MCF 10A (cell line): Measurements from ENCODE around the gene STPG3. TPM values are rescaled to one million over a fixed set of nuclear protein-coding genes. Genes with fewer than 3 reads are reported as not detected.
A peak's percentile ranks its signal among the peaks of the same experiment; 100 is the strongest.

Experiments used
- BruUV-seq: library from RNA; stranded (reverse); fragments of 400-500 nt; replicated peaks from 2 replicates; lab custom pipeline; 2021; lab: Mats Ljungman, UMichigan
- CTCF ChIA-PET: fragments of 300-600 bp; sonication (Branson Sonifier 250); formaldehyde crosslinking; extraction: SDS; loops from one replicate; lab custom pipeline; 2021; ENCODE audit warnings: antibody characterized with exemption, inconsistent platforms; lab: Yijun Ruan, JAX
- POLR2A ChIA-PET: fragments of 300-600, 350-650 bp; sonication (Branson Sonifier 250); formaldehyde crosslinking; extraction: SDS; loops from one replicate; lab custom pipeline; 2020; ENCODE audit warnings: antibody characterized with exemption, inconsistent platforms; lab: Yijun Ruan, JAX
- DNase-seq: peaks from one replicate; pipeline ENCODE4 v3.0.0-alpha.2; 2018; ENCODE audit not compliant: unreplicated experiment
- H3K27ac Mint-ChIP-seq: one replicate; pipeline ENCODE4 v1.8.0; 2022; ENCODE audit warnings: mild to moderate bottlenecking, low read depth, mixed read lengths; ENCODE audit not compliant: unreplicated experiment
- H3K27me3 Mint-ChIP-seq: one replicate; pipeline ENCODE4 v1.8.0; 2022; ENCODE audit warnings: mixed read lengths; ENCODE audit not compliant: insufficient read depth, unreplicated experiment
- H3K36me3 Mint-ChIP-seq: one replicate; pipeline ENCODE4 v1.8.0; 2022; ENCODE audit warnings: mild to moderate bottlenecking, moderate library complexity, mixed read lengths; ENCODE audit not compliant: insufficient read depth, unreplicated experiment
- H3K4me1 Mint-ChIP-seq: one replicate; pipeline ENCODE4 v1.8.0; 2022; ENCODE audit warnings: mixed read lengths; ENCODE audit not compliant: insufficient read depth, unreplicated experiment
- H3K4me3 Mint-ChIP-seq: one replicate; pipeline ENCODE4 v1.8.0; 2022; ENCODE audit warnings: mild to moderate bottlenecking, moderate library complexity, mixed read lengths; ENCODE audit not compliant: unreplicated experiment
- H3K9me3 Mint-ChIP-seq: one replicate; pipeline ENCODE4 v1.8.0; 2022; ENCODE audit warnings: mixed read lengths; ENCODE audit not compliant: unreplicated experiment
- intact Hi-C: fragments of 100-400 bp; cut with micrococcal nuclease; formaldehyde crosslinking; loops from 2 replicates; pipeline ENCODE4 v1.14.1; 2022
- total RNA-seq: library from RNA; stranded (reverse); gene quantifications from 2 replicates; pipeline ENCODE4 v1.2.3, GENCODE V29; 2022
- TF ChIP-seq, protein P1 (sequence below): fragments of 200-600 bp; IDR thresholded peaks from one replicate; pipeline ENCODE4 v1.8.0; 2022; ENCODE audit warnings: antibody characterized with exemption, mild to moderate bottlenecking; ENCODE audit not compliant: unreplicated experiment

Gene STPG3
- total RNA-seq, 1 experiment from 2014 or later: not detected

DNA sequence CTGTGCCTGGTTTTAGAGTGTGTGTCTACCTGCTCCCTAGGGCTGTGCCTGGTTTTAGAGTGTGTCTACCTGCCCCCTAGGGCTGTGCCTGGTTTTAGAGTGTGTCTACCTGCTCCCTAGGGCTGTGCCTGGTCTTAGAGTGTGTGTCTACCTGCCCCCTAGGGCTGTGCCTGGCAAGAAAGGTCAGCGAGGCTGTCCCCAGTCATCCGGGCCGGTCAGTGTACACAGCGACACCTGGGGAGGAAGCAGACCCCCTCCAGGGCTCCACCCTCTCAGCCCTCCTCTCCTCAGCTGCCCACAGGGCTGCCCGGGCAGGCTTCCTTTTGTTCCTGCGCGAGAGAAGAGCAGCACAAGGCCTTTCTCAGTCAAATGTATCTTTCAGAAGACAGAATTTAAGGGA is 46.9 kb downstream of the STPG3 start:
- no TSS peak for BruUV-seq
- Mint-ChIP-seq H3K36me3 (peaks cover 5% of the 10 kb centered on the region), H3K27ac (no peak overlapping the region), H3K4me1 (no peaks in the 10 kb centered on the region), H3K4me3 (no peak overlapping the region), H3K9me3 (no peaks in the 10 kb centered on the region), H3K27me3 (peaks cover 11% of the 10 kb centered on the region)
- intact Hi-C loops: no loop called here
- POLR2A ChIA-PET: no interaction called here
- DNase-seq: no peak
- CTCF ChIA-PET: interaction anchor here (1.2 kb wide), 1 partner anchor 11 kb away, joined by 4 read pairs; no protein-coding TSS in a partner anchor
- TF ChIP-seq, protein P1, sequence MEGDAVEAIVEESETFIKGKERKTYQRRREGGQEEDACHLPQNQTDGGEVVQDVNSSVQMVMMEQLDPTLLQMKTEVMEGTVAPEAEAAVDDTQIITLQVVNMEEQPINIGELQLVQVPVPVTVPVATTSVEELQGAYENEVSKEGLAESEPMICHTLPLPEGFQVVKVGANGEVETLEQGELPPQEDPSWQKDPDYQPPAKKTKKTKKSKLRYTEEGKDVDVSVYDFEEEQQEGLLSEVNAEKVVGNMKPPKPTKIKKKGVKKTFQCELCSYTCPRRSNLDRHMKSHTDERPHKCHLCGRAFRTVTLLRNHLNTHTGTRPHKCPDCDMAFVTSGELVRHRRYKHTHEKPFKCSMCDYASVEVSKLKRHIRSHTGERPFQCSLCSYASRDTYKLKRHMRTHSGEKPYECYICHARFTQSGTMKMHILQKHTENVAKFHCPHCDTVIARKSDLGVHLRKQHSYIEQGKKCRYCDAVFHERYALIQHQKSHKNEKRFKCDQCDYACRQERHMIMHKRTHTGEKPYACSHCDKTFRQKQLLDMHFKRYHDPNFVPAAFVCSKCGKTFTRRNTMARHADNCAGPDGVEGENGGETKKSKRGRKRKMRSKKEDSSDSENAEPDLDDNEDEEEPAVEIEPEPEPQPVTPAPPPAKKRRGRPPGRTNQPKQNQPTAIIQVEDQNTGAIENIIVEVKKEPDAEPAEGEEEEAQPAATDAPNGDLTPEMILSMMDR: no peak

DNA sequence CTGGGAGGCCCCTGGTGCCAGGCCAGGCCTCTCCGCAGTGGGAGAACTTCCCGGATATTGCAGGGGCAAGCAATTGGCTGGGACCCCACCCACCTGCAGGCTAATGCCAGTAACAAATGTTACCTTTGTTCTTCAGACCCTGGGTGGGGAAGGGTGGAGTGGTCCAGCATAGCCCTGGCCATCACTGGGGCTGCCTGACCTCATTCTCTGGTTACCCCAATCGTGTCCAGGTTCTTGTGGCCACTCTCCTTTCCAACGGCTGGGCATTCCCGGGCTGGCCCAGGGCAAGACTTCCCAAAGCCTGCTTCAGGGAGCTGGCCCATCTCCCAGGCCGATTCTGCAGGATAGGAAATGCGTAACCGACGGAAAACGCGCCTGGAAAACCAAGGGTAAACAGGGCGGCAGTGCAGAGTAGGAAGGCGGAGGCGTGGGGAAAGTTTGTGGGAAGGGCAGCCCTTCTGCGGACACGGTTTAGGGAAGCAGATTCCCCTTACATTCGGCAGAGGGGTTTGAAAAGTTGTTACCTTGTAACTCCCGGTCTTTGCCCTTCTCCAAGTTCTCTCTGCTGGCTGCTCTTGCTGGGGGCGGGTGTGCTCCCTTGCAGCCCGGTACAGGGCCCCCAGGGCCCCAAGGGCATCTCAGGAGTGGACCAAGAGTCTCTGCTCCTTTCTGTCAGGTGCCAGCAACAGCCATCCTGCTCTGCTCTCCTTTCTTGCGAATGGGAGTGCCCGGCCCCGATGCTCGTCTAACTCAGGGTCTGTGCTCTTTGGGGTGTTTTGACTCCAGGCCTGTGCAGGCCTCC is 47.5 kb downstream of the STPG3 start:
- intact Hi-C loops: no loop called here
- H3K27me3 Mint-ChIP-seq: peaks cover 11% of the 10 kb centered on the region
- CTCF ChIA-PET: no interaction called here
- H3K9me3 Mint-ChIP-seq: no peaks in the 10 kb centered on the region
- BruUV-seq: no TSS peak
- H3K4me1 Mint-ChIP-seq: no peaks in the 10 kb centered on the region
- peaks cover 5% of the 10 kb centered on the region for H3K36me3 Mint-ChIP-seq
- no peak for DNase-seq
- TF ChIP-seq, protein P1: no peak
- H3K27ac Mint-ChIP-seq: no peak overlapping the region
- POLR2A ChIA-PET: no interaction called here
- no peak overlapping the region for H3K4me3 Mint-ChIP-seq

DNA sequence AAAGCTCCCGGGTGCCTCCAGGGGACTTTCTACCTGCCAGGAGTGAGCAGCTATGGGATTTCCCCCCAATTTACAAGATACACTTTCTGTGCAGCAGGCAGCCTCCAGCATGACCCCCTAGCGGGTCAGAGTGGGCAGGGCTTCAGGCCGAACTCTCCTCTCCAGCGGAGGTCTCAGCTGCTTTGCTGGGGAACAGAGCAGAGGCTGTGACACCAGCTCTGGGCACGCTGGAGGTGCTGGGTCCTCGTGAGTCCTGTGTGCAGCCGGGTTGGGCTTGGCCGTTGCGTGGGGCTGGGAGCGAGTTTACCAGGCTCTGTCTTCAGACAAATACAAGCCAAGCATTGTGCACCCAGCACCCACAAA is 48.1 kb downstream of the STPG3 start:
- H3K9me3 Mint-ChIP-seq: no peaks in the 10 kb centered on the region
- ChIA-PET CTCF (no interaction called here), POLR2A (no interaction called here)
- no TSS peak for BruUV-seq
- no peaks in the 10 kb centered on the region for H3K4me1 Mint-ChIP-seq
- peaks cover 11% of the 10 kb centered on the region for H3K27me3 Mint-ChIP-seq
- H3K27ac Mint-ChIP-seq: no peak overlapping the region
- TF ChIP-seq, protein P1: no peak
- H3K4me3 Mint-ChIP-seq: no peak overlapping the region
- no peak for DNase-seq
- peaks cover 5% of the 10 kb centered on the region for H3K36me3 Mint-ChIP-seq
- intact Hi-C loops: no loop called here

DNA sequence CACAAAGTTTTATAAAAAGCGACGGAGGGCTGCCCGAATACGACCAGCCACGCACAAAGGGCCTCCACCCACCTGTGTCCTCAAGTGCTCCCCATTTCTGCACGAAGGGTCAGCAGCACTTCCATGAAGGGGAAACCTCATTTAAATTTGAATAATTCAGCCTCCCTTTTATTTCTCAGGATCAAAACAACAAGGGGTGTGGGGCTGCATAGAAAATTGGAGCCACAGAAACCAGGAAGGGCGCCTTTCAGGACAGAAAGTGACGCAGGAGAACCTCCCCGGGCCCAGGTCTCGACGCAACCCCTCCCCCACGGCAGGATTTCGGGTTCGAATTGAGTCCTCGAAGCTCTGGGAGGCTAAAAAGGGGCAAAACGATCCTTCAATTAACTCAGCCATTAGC is 48.9 kb downstream of the STPG3 start:
- CTCF ChIA-PET: interaction anchor here (0.9 kb wide), 1 partner anchor 13 kb away, joined by 5 read pairs; no protein-coding TSS in a partner anchor
- Mint-ChIP-seq H3K27me3 (peaks cover 11% of the 10 kb centered on the region), H3K27ac (no peak overlapping the region), H3K4me3 (no peak overlapping the region), H3K9me3 (no peaks in the 10 kb centered on the region), H3K4me1 (no peaks in the 10 kb centered on the region), H3K36me3 (peaks cover 5% of the 10 kb centered on the region)
- POLR2A ChIA-PET: no interaction called here
- BruUV-seq: TSS peak; percentile 59
- intact Hi-C loops: loop anchor here (5.0 kb wide), 1 partner anchor 122 kb away; the partner anchor contains the start of genes EXD3 and NOXA1
- TF ChIP-seq, protein P1: no peak
- no peak for DNase-seq
